Ovary (tissue), 3 donors: Measurements from ENCODE around the gene HMGCS1.

Experiments
- CTCF ChIP-seq, 3 donors: fragments of 450-650 bp in 2 of 3; fragments of 200-600 bp in 1 of 3; IDR thresholded peaks; one replicate each; pipeline versions ENCODE4 v1.5.1 to v1.8.0; 2016 to 2022; ENCODE audit warnings: antibody characterized with exemption in 3 of 3, mild to moderate bottlenecking in 1 of 3
- EP300 ChIP-seq: sonication (generic); formaldehyde crosslinking; IDR thresholded peaks from one replicate; pipeline ENCODE4 v1.6.1; 2017; ENCODE audit warnings: antibody characterized with exemption
- POLR2A ChIP-seq: fragments of 450-650 bp; IDR thresholded peaks from one replicate; pipeline ENCODE4 v1.6.1; 2017; ENCODE audit warnings: antibody characterized with exemption, mild to moderate bottlenecking, moderate library complexity
- donor health status: DM: no; HTN: no; CAD: no.

DNA sequence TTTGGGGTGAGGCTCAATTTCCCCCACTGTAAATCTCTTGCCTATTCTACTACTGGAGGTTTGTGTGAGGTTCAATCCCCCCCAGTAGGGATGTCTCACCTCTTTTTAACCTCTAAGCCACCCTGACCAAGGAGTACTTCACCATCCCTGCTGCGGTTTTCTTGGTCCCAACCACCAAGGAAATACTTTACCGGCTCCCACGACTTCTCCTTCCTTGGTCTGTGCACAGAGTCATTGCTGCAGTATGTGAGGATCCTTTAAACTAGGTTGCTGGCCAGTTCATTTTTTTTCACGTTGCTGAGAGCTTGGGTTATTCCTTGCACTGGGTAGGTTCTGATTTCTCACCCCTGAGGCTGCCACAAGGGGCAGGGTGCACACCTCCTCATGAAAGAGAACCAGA is 22.5 kb upstream of the HMGCS1 start:
- no peak for TF ChIP-seq CTCF (IDR thresholded peaks at IDR 0.05)
- TF ChIP-seq POLR2A: no peak
- no peak for TF ChIP-seq EP300
